AG04449 (cell line): ENCODE measurements around the gene PERCC1.

Source experiments
- CTCF ChIA-PET: fragments of 350-600 bp; formaldehyde crosslinking; extraction: SDS; loops from one replicate; lab custom pipeline; 2021; ENCODE audit warnings: antibody characterized with exemption; lab: Yijun Ruan, JAX
- POLR2A ChIA-PET: fragments of 400-600, 350-600 bp; formaldehyde crosslinking; extraction: SDS; loops from one replicate; lab custom pipeline; 2020; ENCODE audit warnings: antibody characterized with exemption, inconsistent platforms; lab: Yijun Ruan, JAX
- DNase-seq: peaks from one replicate; pipeline ENCODE4 v3.0.0-alpha.2; 2010; ENCODE audit warnings: low read depth, low spot score
- H3K4me3 ChIP-seq: 2 replicates; pipeline ENCODE4 v1.5.1; 2011; ENCODE audit warnings: low read depth, mild to moderate bottlenecking, control low read depth, low read length
- TF ChIP-seq, protein P1 (sequence below): IDR thresholded peaks from one replicate; pipeline ENCODE4 v1.5.1; 2011; ENCODE audit warnings: mild to moderate bottlenecking, moderate library complexity, low read length, control low read depth, inconsistent platforms; ENCODE audit not compliant: insufficient read depth; ENCODE audit errors: missing control alignments

Gene PERCC1

DNA sequence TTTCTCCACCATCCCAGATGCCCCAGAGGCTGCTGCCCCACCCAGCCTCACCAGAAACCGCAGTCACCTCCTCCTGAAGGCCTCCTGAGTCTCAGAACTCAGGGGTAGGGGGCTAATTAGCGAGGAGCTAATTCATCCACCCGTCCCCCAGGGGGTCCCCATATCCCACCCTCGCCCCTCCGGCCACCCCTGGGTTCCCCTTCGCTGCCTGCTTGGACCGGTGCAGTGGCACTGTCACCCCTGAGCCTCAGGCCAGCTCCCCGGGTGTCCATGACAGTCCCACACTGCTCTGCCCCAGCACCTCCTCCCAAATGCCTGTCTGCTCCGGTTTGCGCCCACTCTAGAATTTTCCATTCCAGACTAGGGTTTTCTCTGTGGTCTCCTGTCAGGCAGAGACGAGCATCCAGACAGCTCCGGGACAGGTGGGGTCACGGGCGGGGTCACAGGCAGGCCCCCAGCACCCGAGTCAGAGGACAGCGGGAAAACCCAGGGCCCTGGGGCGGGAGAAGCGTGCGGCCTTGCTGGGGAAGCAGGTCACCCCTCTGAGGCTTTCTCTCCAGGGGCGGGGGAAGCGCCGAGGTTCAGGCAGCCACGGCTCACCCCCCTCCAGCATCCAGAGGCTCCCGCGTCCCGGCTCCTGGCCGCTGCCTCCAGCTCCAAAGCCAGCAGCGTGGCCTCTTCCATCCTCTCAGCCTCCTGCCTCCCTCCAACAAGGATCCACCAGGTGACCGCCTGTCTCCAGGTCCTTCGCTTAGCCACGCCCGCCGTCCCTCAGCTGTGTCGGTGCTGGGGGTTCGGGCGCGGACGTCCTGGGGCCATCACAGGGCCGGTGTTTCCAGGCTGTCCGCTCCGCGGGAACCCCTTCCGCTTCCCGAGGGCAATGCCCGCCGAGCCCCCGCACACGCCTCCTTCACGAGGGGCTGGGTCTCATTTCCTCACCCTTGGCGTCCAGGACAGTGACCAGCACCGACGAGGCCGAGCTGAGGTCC lies 3.1 kb upstream of the PERCC1 start:
- CTCF ChIA-PET, result interaction anchor here (1.4 to 1.5 kb wide), 2 partner anchors 11 to 18 kb away, joined by 3 to 5 read pairs; no protein-coding TSS in a partner anchor
- no peak overlapping the region for H3K4me3 ChIP-seq
- TF ChIP-seq, protein P1, sequence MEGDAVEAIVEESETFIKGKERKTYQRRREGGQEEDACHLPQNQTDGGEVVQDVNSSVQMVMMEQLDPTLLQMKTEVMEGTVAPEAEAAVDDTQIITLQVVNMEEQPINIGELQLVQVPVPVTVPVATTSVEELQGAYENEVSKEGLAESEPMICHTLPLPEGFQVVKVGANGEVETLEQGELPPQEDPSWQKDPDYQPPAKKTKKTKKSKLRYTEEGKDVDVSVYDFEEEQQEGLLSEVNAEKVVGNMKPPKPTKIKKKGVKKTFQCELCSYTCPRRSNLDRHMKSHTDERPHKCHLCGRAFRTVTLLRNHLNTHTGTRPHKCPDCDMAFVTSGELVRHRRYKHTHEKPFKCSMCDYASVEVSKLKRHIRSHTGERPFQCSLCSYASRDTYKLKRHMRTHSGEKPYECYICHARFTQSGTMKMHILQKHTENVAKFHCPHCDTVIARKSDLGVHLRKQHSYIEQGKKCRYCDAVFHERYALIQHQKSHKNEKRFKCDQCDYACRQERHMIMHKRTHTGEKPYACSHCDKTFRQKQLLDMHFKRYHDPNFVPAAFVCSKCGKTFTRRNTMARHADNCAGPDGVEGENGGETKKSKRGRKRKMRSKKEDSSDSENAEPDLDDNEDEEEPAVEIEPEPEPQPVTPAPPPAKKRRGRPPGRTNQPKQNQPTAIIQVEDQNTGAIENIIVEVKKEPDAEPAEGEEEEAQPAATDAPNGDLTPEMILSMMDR, result no peak
- DNase-seq, result no peak
- POLR2A ChIA-PET, result no interaction called here

DNA sequence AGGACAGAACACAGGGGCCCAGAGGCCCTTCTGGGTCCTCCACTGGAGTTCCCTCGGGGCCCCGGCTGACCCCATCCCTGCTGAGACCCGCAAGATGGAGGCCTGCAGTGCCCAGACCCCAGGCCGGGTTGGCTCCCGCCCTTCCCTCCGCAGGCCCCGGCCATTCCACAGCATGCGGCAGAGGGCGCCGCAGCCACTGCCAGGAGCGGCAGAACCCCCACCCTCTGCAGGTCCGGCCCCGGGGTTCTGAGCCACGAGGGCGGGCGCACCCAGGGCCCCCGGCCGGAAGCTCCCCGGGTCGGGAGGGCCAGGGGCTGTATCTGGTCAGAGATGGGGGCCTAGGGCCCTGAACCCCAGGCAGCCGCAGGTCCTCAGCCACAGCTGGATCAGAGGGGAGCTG lies 2.4 kb upstream of the PERCC1 start:
- TF ChIP-seq, protein P1, result peak; percentile 65
- POLR2A ChIA-PET, result no interaction called here
- no peak for DNase-seq

DNA sequence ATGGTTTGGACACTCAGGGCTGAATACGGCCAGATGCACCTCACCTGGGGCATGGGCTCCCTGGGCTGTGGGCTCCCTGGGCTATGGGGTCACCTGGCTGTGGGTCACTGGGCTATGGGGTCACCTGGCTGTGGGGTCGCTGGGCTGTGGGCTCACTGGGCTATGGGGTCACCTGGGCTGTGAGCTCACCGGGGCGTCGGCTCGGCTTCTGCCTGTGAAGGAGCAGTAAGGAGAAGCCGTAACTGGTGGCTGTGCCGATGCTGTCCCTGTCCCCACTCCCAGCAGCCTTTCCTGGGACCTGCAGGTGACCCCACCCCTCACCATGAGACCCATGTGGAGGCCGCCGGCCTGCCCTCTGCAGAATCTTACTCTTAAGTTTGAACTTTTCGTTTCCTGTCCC lies 1.9 kb upstream of the PERCC1 start:
- no peak overlapping the region for H3K4me3 ChIP-seq
- TF ChIP-seq, protein P1, result no peak
- ChIA-PET POLR2A (no interaction called here), CTCF (interaction anchor here (1.4 to 1.5 kb wide), 2 partner anchors 9 to 17 kb away, joined by 3 to 5 read pairs; no protein-coding TSS in a partner anchor)
- DNase-seq, result no peak

More for the DNA sequence above, 2.4 kb upstream of the PERCC1 start:
- CTCF ChIA-PET, result interaction anchor here (1.4 to 1.5 kb wide), 2 partner anchors 10 to 18 kb away, joined by 3 to 5 read pairs; no protein-coding TSS in a partner anchor
- H3K4me3 ChIP-seq, result no peak overlapping the region

DNA sequence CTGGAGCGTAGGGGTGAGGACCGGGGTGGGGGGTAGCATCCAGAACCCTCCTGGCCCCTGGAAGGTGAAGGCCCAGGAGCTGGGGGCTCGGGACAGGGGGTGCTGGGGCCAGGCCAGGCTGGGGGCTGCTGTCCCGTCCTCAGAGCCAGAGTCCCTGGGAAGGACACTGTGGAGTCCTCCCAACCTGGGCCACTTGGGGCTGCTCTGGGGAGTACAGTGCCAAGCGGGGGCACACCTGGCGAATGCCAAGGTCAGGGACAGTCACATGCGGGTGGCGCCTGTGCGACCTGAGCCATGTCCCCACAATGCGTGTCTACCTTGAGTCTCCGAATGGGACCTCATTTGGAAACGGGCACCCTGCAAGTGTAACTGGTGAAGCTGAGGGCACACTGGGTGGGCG lies 1.2 kb upstream of the PERCC1 start:
- H3K4me3 ChIP-seq, result no peak overlapping the region
- ChIA-PET POLR2A (no interaction called here), CTCF (no interaction called here)
- no peak for DNase-seq
- TF ChIP-seq, protein P1, result no peak

DNA sequence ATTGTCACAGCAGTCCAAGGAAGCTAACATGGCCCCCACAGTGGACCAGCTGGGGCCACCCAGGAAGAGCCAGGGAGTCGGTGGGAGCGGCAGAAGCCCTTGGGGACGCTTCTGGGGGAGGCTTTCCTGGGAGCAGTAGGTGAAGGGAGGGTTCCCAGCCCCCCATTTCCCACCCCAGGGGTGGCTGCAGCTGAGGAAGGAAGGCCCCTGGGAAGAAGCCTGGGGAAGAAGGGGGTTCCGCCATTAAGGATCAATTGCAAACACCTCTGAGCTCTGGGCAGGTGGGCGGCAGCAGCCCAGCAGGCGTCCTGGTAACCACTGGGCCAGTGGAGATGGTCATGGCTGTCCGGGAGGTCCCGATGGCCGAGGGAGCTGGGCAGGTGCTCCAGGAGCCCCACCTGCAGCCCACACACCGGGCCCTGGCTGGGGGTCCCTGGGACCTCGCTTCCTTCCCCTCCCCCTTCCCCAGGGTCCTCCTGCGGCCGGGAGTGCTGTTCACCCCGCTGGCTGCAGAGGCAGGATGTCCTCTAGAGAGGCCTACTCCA lies 592 bp upstream of the PERCC1 start:
- no peak for DNase-seq
- TF ChIP-seq, protein P1, result no peak
- POLR2A ChIA-PET, result no interaction called here

More for the DNA sequence above, 592 bp upstream of the PERCC1 start:
- no peak overlapping the region for H3K4me3 ChIP-seq
- CTCF ChIA-PET, result no interaction called here
